ENCODE results near the gene TSNAX. TPM values are rescaled to one million over a fixed set of nuclear protein-coding genes. Genes with fewer than 3 reads are reported as not detected.

Gene TSNAX
- total RNA-seq: 32.1 and 38.3 TPM in 2 replicates

DNA sequence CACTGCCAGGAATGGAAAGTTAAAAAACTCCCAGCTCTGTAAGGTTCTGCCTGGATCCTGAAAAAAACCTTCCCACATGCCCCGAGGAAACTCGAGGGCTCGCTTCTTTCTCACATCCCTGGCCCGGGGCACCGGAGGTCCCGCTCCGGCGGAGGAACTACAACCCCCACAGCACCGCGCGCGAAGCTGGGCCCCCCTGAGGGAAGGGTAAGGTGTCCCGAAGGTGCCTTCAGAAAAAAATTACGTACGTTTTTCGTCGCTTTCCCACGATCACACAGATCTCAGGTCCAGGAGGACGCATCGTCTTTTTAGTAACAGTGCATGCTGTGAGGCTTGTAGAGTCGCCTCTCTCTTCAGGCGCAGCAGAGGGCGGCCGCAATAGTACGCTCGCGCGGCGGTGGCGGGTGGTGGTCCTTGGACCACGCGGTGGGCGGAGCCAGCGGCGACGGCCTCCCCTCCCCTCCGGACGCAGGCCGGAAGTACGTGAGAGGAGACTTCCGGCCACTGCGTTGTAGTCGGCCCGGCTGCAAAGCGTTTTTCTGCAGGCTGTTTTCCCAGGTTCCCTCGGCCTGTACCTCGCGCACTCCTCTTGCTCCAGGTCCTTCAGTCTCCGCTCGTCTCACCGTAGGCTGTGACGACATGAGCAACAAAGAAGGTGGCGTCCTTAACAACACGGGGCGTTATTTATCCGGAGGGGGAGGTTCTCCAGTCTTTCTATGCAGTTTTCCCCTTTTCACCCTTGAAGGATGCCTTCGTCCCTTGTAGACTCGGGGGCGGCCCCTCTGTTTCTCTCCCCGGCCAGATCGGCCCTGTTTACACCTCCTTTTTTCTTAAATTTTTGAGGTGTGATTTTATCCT, at the start of gene TSNAX:
TSNAX (plus strand) TSS at position 498 of the 858 bp plus-strand sequence; CDS start at position 640, 142 bp downstream.

Other genes starting within 250 kb of the TSNAX start
- gene EXOC8, start 190.8 kb upstream of the TSNAX start, total RNA-seq: 23.9 and 24.7 TPM in 2 replicates
- 15.5 and 16.6 TPM in 2 replicates for gene SPRTN, start 190.4 kb upstream of the TSNAX start, total RNA-seq
- gene EGLN1, start 106.4 kb upstream of the TSNAX start, total RNA-seq: 48.0 and 60.3 TPM in 2 replicates
- 3.8 and 7.8 TPM in 2 replicates for gene DISC1, start 98.1 kb downstream of the TSNAX start, total RNA-seq